Measurements from ENCODE around the gene COLQ. TPM values are rescaled to one million over a fixed set of nuclear protein-coding genes. Genes with fewer than 3 reads are reported as not detected.
"Not testable (repeated sequence)": the region's sequence is repeated elsewhere in the genome, so short reads cannot be mapped to it uniquely, and the experiment has no call there.

Gene COLQ
- total RNA-seq, 4 donors from 2014 or later = 0.23 to 3.8 (median 1.1) TPM

GRCh38 chr3:15539066-15539465 is 17.6 kb upstream of the COLQ start:
- Histone ChIP-seq H3K9me3 (no peaks in the 10 kb centered on the region), H3K4me1 (no peaks in the 10 kb centered on the region), H3K4me3 (no peak overlapping the region), H3K27ac (no peak overlapping the region), H3K27me3 (no peaks in the 10 kb centered on the region), H3K36me3 (no peaks in the 10 kb centered on the region)
- 67% methylated on average over 1 of the region's 1 CpG for WGBS
- TF ChIP-seq EP300 (IDR thresholded peaks at IDR 0.05) (no peak), POLR2AphosphoS5 (IDR thresholded peaks at IDR 0.05) (no peak), CTCF (IDR thresholded peaks at IDR 0.05) (no peak), POLR2A (IDR thresholded peaks at IDR 0.05) (no peak)
- DNase-seq (ENCODE audit: low spot score in 2 of 2) = no peak

GRCh38 chr3:15538345-15538744 is 16.8 kb upstream of the COLQ start:
- H3K9me3 ChIP-seq = no peaks in the 10 kb centered on the region
- H3K4me3 ChIP-seq = no peak overlapping the region
- no peaks in the 10 kb centered on the region for H3K27me3 ChIP-seq
- 92% methylated on average over 2 of the region's 2 CpGs for WGBS
- no peaks in the 10 kb centered on the region for H3K36me3 ChIP-seq
- no peak for DNase-seq (ENCODE audit: low spot score in 2 of 2)
- no peak overlapping the region for H3K27ac ChIP-seq
- no peak for TF ChIP-seq POLR2AphosphoS5 (IDR thresholded peaks at IDR 0.05)
- no peak for TF ChIP-seq EP300 (IDR thresholded peaks at IDR 0.05)
- no peak for TF ChIP-seq CTCF (IDR thresholded peaks at IDR 0.05)
- TF ChIP-seq POLR2A (IDR thresholded peaks at IDR 0.05) = no peak
- H3K4me1 ChIP-seq = no peaks in the 10 kb centered on the region

- H3K27ac ChIP-seq = no peak overlapping the region
- H3K36me3 ChIP-seq = no peaks in the 10 kb centered on the region
- no peaks in the 10 kb centered on the region for H3K9me3 ChIP-seq
- no peaks in the 10 kb centered on the region for H3K4me1 ChIP-seq
- DNase-seq (ENCODE audit: low spot score in 2 of 2) = no peak
- no peak overlapping the region for H3K4me3 ChIP-seq
- H3K27me3 ChIP-seq = no peaks in the 10 kb centered on the region
- 57% methylated on average over 2 of the region's 2 CpGs for WGBS
- TF ChIP-seq EP300 (IDR thresholded peaks at IDR 0.05) (no peak), POLR2A (IDR thresholded peaks at IDR 0.05) (no peak), CTCF (IDR thresholded peaks at IDR 0.05) (no peak), POLR2AphosphoS5 (IDR thresholded peaks at IDR 0.05) (no peak)
Observed at GRCh38 chr3:15536856-15537255, 15.3 kb upstream of the COLQ start.

GRCh38 chr3:15535732-15536131 is 14.2 kb upstream of the COLQ start:
- no peak overlapping the region for H3K4me3 ChIP-seq
- no peaks in the 10 kb centered on the region for H3K27me3 ChIP-seq
- no peak overlapping the region for H3K27ac ChIP-seq
- TF ChIP-seq POLR2AphosphoS5 (IDR thresholded peaks at IDR 0.05) (no peak), CTCF (IDR thresholded peaks at IDR 0.05) (no peak), EP300 (IDR thresholded peaks at IDR 0.05) (no peak), POLR2A (IDR thresholded peaks at IDR 0.05) (no peak)
- H3K9me3 ChIP-seq = no peaks in the 10 kb centered on the region
- no peak for DNase-seq (ENCODE audit: low spot score in 2 of 2)
- H3K36me3 ChIP-seq = no peaks in the 10 kb centered on the region
- H3K4me1 ChIP-seq = no peaks in the 10 kb centered on the region
- 93% methylated on average over 1 of the region's 1 CpG for WGBS

GRCh38 chr3:15532614-15533013 is 11.1 kb upstream of the COLQ start:
- not testable (repeated sequence) for DNase-seq (ENCODE audit: low spot score in 2 of 2); H3K27me3 ChIP-seq; H3K4me1 ChIP-seq; H3K36me3 ChIP-seq; H3K27ac ChIP-seq; H3K9me3 ChIP-seq; H3K4me3 ChIP-seq
- WGBS = 96% methylated on average over 2 of the region's 2 CpGs

- Histone ChIP-seq H3K9me3 (no peaks in the 10 kb centered on the region), H3K27ac (no peak overlapping the region), H3K4me3 (no peak overlapping the region), H3K27me3 (no peaks in the 10 kb centered on the region), H3K36me3 (no peaks in the 10 kb centered on the region), H3K4me1 (no peaks in the 10 kb centered on the region)
- TF ChIP-seq CTCF (IDR thresholded peaks at IDR 0.05) = no peak
- TF ChIP-seq EP300 (IDR thresholded peaks at IDR 0.05) = no peak
- no peak for TF ChIP-seq POLR2A (IDR thresholded peaks at IDR 0.05)
- TF ChIP-seq POLR2AphosphoS5 (IDR thresholded peaks at IDR 0.05) = no peak
- 80% methylated on average over 1 of the region's 1 CpG for WGBS
- DNase-seq (ENCODE audit: low spot score in 2 of 2) = no peak
Observed at GRCh38 chr3:15531346-15531745, 9.8 kb upstream of the COLQ start.
